H1 (cell line): ENCODE results near the gene TMEM59L. TPM values are rescaled to one million over a fixed set of nuclear protein-coding genes. Genes with fewer than 3 reads are reported as not detected.

Experiments
- CTCF ChIA-PET: fragments of 300-600 bp; sonication (Branson Sonifier 250); formaldehyde crosslinking; loops from one replicate; lab custom pipeline; 2021; ENCODE audit not compliant: partially characterized antibody; lab: Charles Lee
- POLR2A ChIA-PET: fragments of 300-600 bp; sonication (Branson Sonifier 250); formaldehyde crosslinking; loops from one replicate; lab custom pipeline; 2021; ENCODE audit warnings: inconsistent platforms; ENCODE audit not compliant: partially characterized antibody; lab: Charles Lee
- DNase-seq, 2 experiments: peaks; one replicate each; pipeline versions ENCODE4 v3.0.0 to v3.0.0-alpha.2; 2010 to 2022; ENCODE audit warnings: low spot score in 2 of 2, low read depth in 1 of 2, mixed read lengths in 1 of 2
- FAIRE-seq: peaks from 2 replicates; lab custom pipeline; 2011; peaks lifted over from hg19 to GRCh38; lab: Jason Lieb, UNC
- H2AFZ ChIP-seq: 2 replicates; pipeline ENCODE4 v1.8.1; 2012; ENCODE audit warnings: low read length, inconsistent platforms
- H2AK5ac ChIP-seq: 2 replicates; pipeline ENCODE4 v1.6.1; 2013; ENCODE audit warnings: low read depth, low read length
- H2BK120ac ChIP-seq: replicated peaks from 2 replicates; pipeline ENCODE3; 2013; ENCODE audit warnings: low read depth, low read length, inconsistent platforms
- H2BK12ac ChIP-seq: 2 replicates; pipeline ENCODE4 v1.6.1; 2013; ENCODE audit warnings: low read depth, low read length
- H2BK15ac ChIP-seq: 2 replicates; pipeline ENCODE4 v1.6.1; 2013; ENCODE audit warnings: low read length
- H2BK20ac ChIP-seq: 2 replicates; pipeline ENCODE4 v1.6.1; 2013; ENCODE audit warnings: low read length
- H2BK5ac ChIP-seq: 2 replicates; pipeline ENCODE4 v1.6.1; 2013; ENCODE audit warnings: low read depth, low read length
- H3K14ac ChIP-seq: 2 replicates; pipeline ENCODE4 v1.6.1; 2013; ENCODE audit warnings: inconsistent platforms; ENCODE audit not compliant: insufficient read length
- H3K18ac ChIP-seq: 2 replicates; pipeline ENCODE4 v1.6.1; 2013; ENCODE audit warnings: low read length; ENCODE audit errors: extremely low read depth
- H3K23ac ChIP-seq: 2 replicates; pipeline ENCODE4 v1.6.1; 2013; ENCODE audit warnings: inconsistent platforms; ENCODE audit not compliant: insufficient read length
- H3K23me2 ChIP-seq: 2 replicates; pipeline ENCODE4 v1.6.1; 2013; ENCODE audit warnings: low read depth, low read length
- H3K27ac ChIP-seq: 2 replicates; pipeline ENCODE4 v1.6.1; 2011; ENCODE audit warnings: low read depth, low read length, inconsistent platforms
- H3K27me3 ChIP-seq, 4 experiments: replicated peaks in 1 of 4; 1 replicate in 1 of 4; 2 replicates in 3 of 4; pipeline versions ENCODE4 v1.6.1 to v1.8.1; 2011 to 2013; ENCODE audit warnings: low read length in 3 of 4, mild to moderate bottlenecking in 3 of 4, inconsistent platforms in 2 of 4, mixed read lengths in 2 of 4, moderate library complexity in 1 of 4; ENCODE audit not compliant: control insufficient read depth in 3 of 4, insufficient read depth in 3 of 4; ENCODE audit errors: extremely low read depth in 1 of 4
- H3K36me3 ChIP-seq, 4 experiments: 2 replicates each; pipeline versions ENCODE4 v1.6.1 to v1.8.1; 2011 to 2013; ENCODE audit warnings: mild to moderate bottlenecking in 4 of 4, low read length in 3 of 4, moderate library complexity in 2 of 4, control low read depth in 1 of 4, inconsistent platforms in 1 of 4; ENCODE audit not compliant: insufficient read depth in 4 of 4, control insufficient read depth in 2 of 4
- H3K4ac ChIP-seq: replicated peaks from 2 replicates; pipeline ENCODE3; 2013; ENCODE audit warnings: low read length, low read depth, mixed read lengths, inconsistent platforms; ENCODE audit not compliant: insufficient read length
- H3K4me1 ChIP-seq, 4 experiments: replicated peaks in 1 of 4; 1 replicate in 1 of 4; 2 replicates in 3 of 4; pipeline versions ENCODE4 v1.6.1 to v1.8.1; 2011 to 2013; ENCODE audit warnings: low read length in 3 of 4, inconsistent platforms in 2 of 4, mixed read lengths in 1 of 4; ENCODE audit not compliant: insufficient read depth in 4 of 4, control insufficient read depth in 3 of 4
- H3K4me2 ChIP-seq, 2 experiments: 2 replicates each; pipeline versions ENCODE4 v1.6.1 to v1.8.1; 2011 to 2013; ENCODE audit warnings: low read depth in 2 of 2, low read length in 2 of 2, control low read depth in 1 of 2, inconsistent platforms in 1 of 2, mild to moderate bottlenecking in 1 of 2; ENCODE audit not compliant: insufficient read depth in 1 of 2
- H3K4me3 ChIP-seq, 4 experiments: fragments of 200-600, 300-600 bp in 1 of 4; sonication (generic), shearing (Covaris generic), sonication (Bioruptor Twin) in 1 of 4; 2 replicates each; pipeline versions ENCODE4 v1.5.1 to v1.8.1; 2011 to 2016; ENCODE audit warnings: low read length in 4 of 4, low read depth in 3 of 4, control low read depth in 2 of 4, inconsistent platforms in 2 of 4, mild to moderate bottlenecking in 2 of 4, mixed read lengths in 1 of 4, moderate library complexity in 1 of 4; ENCODE audit not compliant: insufficient read depth in 2 of 4; ENCODE audit errors: extremely low read depth in 1 of 4
- H3K56ac ChIP-seq: replicated peaks from 2 replicates; pipeline ENCODE3; 2013; ENCODE audit warnings: low read depth, mild to moderate bottlenecking, mixed read lengths, low read length, inconsistent platforms; ENCODE audit not compliant: insufficient read length
- H3K79me1 ChIP-seq: 2 replicates; pipeline ENCODE4 v1.6.1; 2013; ENCODE audit warnings: low read depth, low read length, control low read depth
- H3K79me2 ChIP-seq, 2 experiments: 2 replicates each; pipeline versions ENCODE4 v1.6.1 to v1.8.1; 2012 to 2013; ENCODE audit warnings: low read length in 2 of 2, mild to moderate bottlenecking in 2 of 2, inconsistent platforms in 1 of 2; ENCODE audit not compliant: insufficient read depth in 2 of 2, control insufficient read depth in 1 of 2
- H3K9ac ChIP-seq, 4 experiments: replicated peaks in 1 of 4; 1 replicate in 1 of 4; 2 replicates in 3 of 4; pipeline versions ENCODE4 v1.6.1 to v1.8.1; 2011 to 2013; ENCODE audit warnings: low read depth in 3 of 4, low read length in 3 of 4, control low read depth in 2 of 4, mild to moderate bottlenecking in 2 of 4, moderate library complexity in 2 of 4, inconsistent platforms in 1 of 4; ENCODE audit errors: extremely low read depth in 1 of 4
- H3K9me3 ChIP-seq, 2 experiments: 2 replicates each; pipeline versions ENCODE4 v1.6.1 to v1.8.1; 2012 to 2013; ENCODE audit warnings: mild to moderate bottlenecking in 2 of 2, moderate library complexity in 2 of 2, control low read depth in 1 of 2, inconsistent platforms in 1 of 2, low read depth in 1 of 2, low read length in 1 of 2, mixed read lengths in 1 of 2; ENCODE audit not compliant: insufficient read depth in 2 of 2
- H4K20me1 ChIP-seq, 2 experiments: replicated peaks in 1 of 2; 2 replicates each; pipeline versions ENCODE3 to v1.8.1; 2011 to 2013; ENCODE audit warnings: inconsistent platforms in 2 of 2, low read length in 2 of 2, mild to moderate bottlenecking in 1 of 2; ENCODE audit not compliant: insufficient read depth in 2 of 2, control insufficient read depth in 1 of 2
- H4K5ac ChIP-seq: 2 replicates; pipeline ENCODE4 v1.6.1; 2013; ENCODE audit warnings: low read length, low read depth, mixed read lengths, inconsistent platforms; ENCODE audit not compliant: insufficient read length
- H4K8ac ChIP-seq: 2 replicates; pipeline ENCODE4 v1.8.0; 2013; ENCODE audit warnings: mild to moderate bottlenecking, moderate library complexity, low read length, inconsistent platforms; ENCODE audit not compliant: insufficient read depth; ENCODE audit errors: extremely low read depth
- H4K91ac ChIP-seq: replicated peaks from 2 replicates; pipeline ENCODE3; 2013; ENCODE audit warnings: low read length, mixed read lengths, inconsistent platforms; ENCODE audit not compliant: insufficient read length
- ATF3 ChIP-seq: IDR thresholded peaks from 2 replicates; pipeline ENCODE4 v1.6.1; 2011; ENCODE audit warnings: low read depth, mild to moderate bottlenecking, low read length; ENCODE audit not compliant: insufficient read depth
- CTBP2 ChIP-seq: IDR thresholded peaks from 2 replicates; pipeline ENCODE4 v1.7.0; 2011; ENCODE audit warnings: borderline replicate concordance, mild to moderate bottlenecking, moderate library complexity, mixed read lengths, low read length; ENCODE audit not compliant: insufficient read depth, insufficient read length
- CTCF ChIP-seq, 3 experiments: IDR thresholded peaks; 1 replicate in 2 of 3; 2 replicates in 1 of 3; pipeline versions ENCODE4 v1.5.1 to v1.6.1; 2011; ENCODE audit warnings: low read length in 3 of 3, mild to moderate bottlenecking in 3 of 3, inconsistent platforms in 2 of 3, low read depth in 1 of 3, moderate library complexity in 1 of 3; ENCODE audit not compliant: insufficient read depth in 1 of 3; ENCODE audit errors: control extremely low read depth in 1 of 3
- FOSL1 ChIP-seq: IDR thresholded peaks from 2 replicates; pipeline ENCODE4 v1.6.1; 2011; ENCODE audit warnings: mild to moderate bottlenecking, low read depth, low read length, moderate library complexity; ENCODE audit not compliant: insufficient read depth
- JUND ChIP-seq: IDR thresholded peaks from 2 replicates; pipeline ENCODE4 v1.6.1; 2011; ENCODE audit warnings: mild to moderate bottlenecking, improper control_type of control experiment, low read length
- PHF8 ChIP-seq: fragments of 200-600 bp; sonication (generic); conservative IDR thresholded peaks from 2 replicates; pipeline ENCODE4 v1.7.1; 2012; ENCODE audit warnings: low read depth, mild to moderate bottlenecking, inconsistent platforms, low read length, moderate library complexity
- RXRA ChIP-seq: IDR thresholded peaks from 2 replicates; pipeline ENCODE4 v1.6.1; 2011; ENCODE audit warnings: low read depth, mild to moderate bottlenecking, low read length, moderate library complexity; ENCODE audit not compliant: insufficient read depth
- SIN3A ChIP-seq, 2 experiments: IDR thresholded peaks in 1 of 2; conservative IDR thresholded peaks in 1 of 2; 2 replicates each; pipeline ENCODE4 v1.6.1; 2011 to 2012; ENCODE audit warnings: low read length in 2 of 2, improper control_type of control experiment in 1 of 2, low read depth in 1 of 2, mild to moderate bottlenecking in 1 of 2
- SP1 ChIP-seq: IDR thresholded peaks from 2 replicates; pipeline ENCODE4 v1.6.1; 2011; ENCODE audit warnings: low read depth, low read length
- SP4 ChIP-seq: IDR thresholded peaks from 2 replicates; pipeline ENCODE4 v1.6.1; 2012; ENCODE audit warnings: low read length, inconsistent platforms
- WGBS, 2 experiments: shearing (Covaris generic) in 1 of 2; methylation state at CpG; one replicate each; pipeline versions ENCODE4 v1.1.6 to v1.1.7; 2013 to 2015; ENCODE audit warnings: low lambda C conversion rate in 2 of 2, mixed read lengths in 2 of 2, inconsistent platforms in 1 of 2, low coverage in 1 of 2, missing lambda C conversion rate in 1 of 2; ENCODE audit not compliant: insufficient replicate concordance in 2 of 2, insufficient coverage in 1 of 2, insufficient read length in 1 of 2; ENCODE audit errors: extremely low coverage in 1 of 2, missing lambda C conversion rate in 1 of 2; 5-methylcytosine and 5-hydroxymethylcytosine counted together
- polyA plus RNA-seq, 7 experiments: library from polyadenylated mRNA; depleted of rRNA in 3 of 7; stranded (reverse) in 5 of 7; unstranded in 2 of 7; fragments of >200 nt in 5 of 7; fragments of 200-250 nt in 2 of 7; gene quantifications; 1 replicate in 5 of 7; 2 replicates in 1 of 7; 4 replicates in 1 of 7; pipeline versions ENCODE4 v1.2.1 to v1.2.3, GENCODE V29; 2011 to 2013; ENCODE audit warnings: missing spikeins in 2 of 7, mixed read lengths in 2 of 7
- total RNA-seq: library from RNA; stranded (reverse); fragmentation: NEBNext Ultra II Directional; extraction: Animal tissue kit (Norgen Biotek cat#: 25700); gene quantifications from 2 replicates; pipeline ENCODE4 v1.2.1, GENCODE V29; 2021

Gene TMEM59L
- total and polyA plus RNA-seq, 2 of the 8 experiments (the other 6 are each of a cell fraction or from before 2014, with no cell fraction given), result 4.0 to 12.2 TPM

GRCh38 chr19:18633321-18633720 is 20.7 kb downstream of the TMEM59L start:
- DNase-seq (no peak), FAIRE-seq (no peak)
- Histone ChIP-seq H4K91ac (no peak overlapping the region), H3K4me3 (no peak overlapping the region), H2BK5ac (no peak overlapping the region), H3K27me3 (peaks cover 0 to 11% (median 5%) of the 10 kb centered on the region in 4 experiments; a peak in 4 of 7 replicates), H3K9me3 (no peaks in the 10 kb centered on the region), H3K4me1 (peaks cover 4 to 9% (median 4%) of the 10 kb centered on the region in 4 experiments; a peak in 5 of 7 replicates), H2BK120ac (no peak overlapping the region), H4K8ac (peak overlapping the region; percentile 59; the same call in 1 of the 2 replicates), H3K36me3 (no peaks in the 10 kb centered on the region), H2AK5ac (no peak overlapping the region), H3K79me2 (peaks cover 0 to 3% of the 10 kb centered on the region in 2 experiments; a peak in 3 of 4 replicates), H2BK20ac (no peak overlapping the region), H3K23ac (no peak overlapping the region), H3K56ac (no peak overlapping the region), H3K14ac (no peak overlapping the region), H2AFZ (no peak overlapping the region), H2BK15ac (peak overlapping the region; percentile 46; the same call in 1 of the 2 replicates), H4K5ac (no peak overlapping the region), H3K27ac (no peak overlapping the region), H3K79me1 (peaks cover 6% of the 10 kb centered on the region), H3K4ac (no peak overlapping the region), H2BK12ac (0 out of 2 replicates have a peak overlapping the region, but pooled peaks have one; percentile 33), H3K4me2 (no peak overlapping the region), H3K23me2 (peaks cover 8% of the 10 kb centered on the region; the same call in 1 of the 2 replicates), H3K9ac (no peak overlapping the region), H3K18ac (no peak overlapping the region), H4K20me1 (peaks cover 0 to 3% of the 10 kb centered on the region in 2 experiments)
- ChIA-PET POLR2A (no interaction called here), CTCF (interaction anchor here (1.0 to 1.2 kb wide), 4 partner anchors 8 to 164 kb away, joined by 3 read pairs; no protein-coding TSS in a partner anchor)
- WGBS, 2 experiments, result 85% methylated on average over 6 of the region's 8 CpGs; no CpG with 5 or more reads in 1 of the 2 experiments
- no peak for TF ChIP-seq SP1
- TF ChIP-seq CTCF (IDR thresholded peaks at IDR 0.05; ENCODE audit: control extremely low read depth in 1 of 3, insufficient read depth in 1 of 3, low read depth in 1 of 3, low read length in 3 of 3), result no peak
- TF ChIP-seq ATF3, result no peak
- TF ChIP-seq SP4, result no peak
- no peak for TF ChIP-seq JUND
- TF ChIP-seq RXRA, result no peak
- TF ChIP-seq CTBP2, result no peak
- no peak for TF ChIP-seq PHF8
- no peak for TF ChIP-seq FOSL1
- no peak for TF ChIP-seq SIN3A (conservative IDR thresholded peaks at IDR 0.05 in 1 of 2, IDR thresholded peaks at IDR 0.05 in 1 of 2; ENCODE audit: low read depth in 1 of 2, low read length in 2 of 2)
